Heart left ventricle (tissue), 13 donors: ENCODE results near the gene KRTAP2-3.
"Not testable (repeated sequence)": the region's sequence is repeated elsewhere in the genome, so short reads cannot be mapped to it uniquely, and the experiment has no call there.

Experiments used
- POLR2A ChIP-seq, 2 donors: fragments of 450-650 bp; IDR thresholded peaks; one replicate each; pipeline ENCODE4 v1.6.1; 2017; ENCODE audit warnings: antibody characterized with exemption in 2 of 2, mild to moderate bottlenecking in 2 of 2, moderate library complexity in 2 of 2
- TF ChIP-seq, protein P1 (sequence below), 12 donors: fragments of 200-600 bp; sonication (generic) in 4 of 12; IDR thresholded peaks; one replicate each; pipeline versions ENCODE4 v1.5.0 to v1.8.0; 2018 to 2022; ENCODE audit warnings: antibody characterized with exemption in 12 of 12, mild to moderate bottlenecking in 5 of 12
- donor health status: ischemic (EF 13 %, LVEDD 7.1; RV severe dilation, severe dysfunction).
- donor health status: DM: no; HTN: yes; CAD: no.
- donor health status: DM: no; HTN: no; CAD: no.
- donor health status: ischemic (EF 25% LVEDD 6.9; RV normal size, moderate dysfunction).
- donor health status: ischemic (EF 25% LVEDD 5.7; RV mildly dilated, moderate dysfunction).
- donor health status: ischemic (EF 35%, LVEDD 5.7; RV mildly dilated, moderate dysfunction).
- donor health status: nonischemic (EF 11% LVEDD 7.7; RV severe dilation, severe dysfunction).
- donor health status: DM: yes; HTN: yes; CAD: no.
- donor health status: PGD.
- donor health status: ischemic (EF 29% LVEDD 5.4; RV normal size, mild dysfunction).
- donor health status: nonischemic (EF 23%, LVEDD 6.1; RV moderate dilation, normal function).

DNA sequence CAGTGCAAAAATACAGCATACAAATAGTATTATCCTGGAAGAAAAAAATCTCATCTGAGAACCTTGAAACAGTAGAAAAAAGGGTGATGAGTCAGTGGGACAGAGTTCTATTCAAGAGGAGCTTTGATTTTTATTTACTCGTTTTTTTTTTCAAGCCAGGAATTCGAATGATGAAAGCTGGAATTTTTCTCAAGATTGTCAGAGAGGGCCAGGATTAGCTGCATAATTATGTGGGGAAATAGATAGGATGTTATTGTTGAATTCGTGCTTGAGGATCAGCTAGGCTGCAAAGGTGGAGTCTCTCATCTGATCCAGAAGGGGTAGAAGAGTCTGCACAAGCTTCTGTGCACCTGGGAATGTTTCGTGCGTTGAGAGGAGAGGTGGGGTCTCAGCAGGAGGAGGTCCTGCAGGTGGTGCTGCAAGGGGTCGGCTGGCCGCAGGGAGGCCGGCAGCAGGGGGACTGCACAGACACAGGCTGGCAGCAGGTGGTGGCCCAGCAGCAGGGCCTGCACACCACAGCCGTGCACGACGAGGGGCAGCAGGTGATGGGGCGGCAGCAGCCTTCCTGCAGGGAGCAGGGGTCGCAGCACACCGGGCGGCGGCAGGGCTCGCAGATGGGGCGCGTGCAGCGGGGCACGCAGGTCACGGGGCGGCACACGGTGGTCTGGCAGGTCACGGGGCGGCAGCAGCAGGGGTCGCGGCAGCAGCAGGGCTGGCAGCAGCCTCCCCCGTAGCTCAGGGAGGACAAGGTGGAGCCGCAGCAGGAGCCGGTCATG lies 450 bp downstream of the KRTAP2-3 start:
- TF ChIP-seq, protein P1, sequence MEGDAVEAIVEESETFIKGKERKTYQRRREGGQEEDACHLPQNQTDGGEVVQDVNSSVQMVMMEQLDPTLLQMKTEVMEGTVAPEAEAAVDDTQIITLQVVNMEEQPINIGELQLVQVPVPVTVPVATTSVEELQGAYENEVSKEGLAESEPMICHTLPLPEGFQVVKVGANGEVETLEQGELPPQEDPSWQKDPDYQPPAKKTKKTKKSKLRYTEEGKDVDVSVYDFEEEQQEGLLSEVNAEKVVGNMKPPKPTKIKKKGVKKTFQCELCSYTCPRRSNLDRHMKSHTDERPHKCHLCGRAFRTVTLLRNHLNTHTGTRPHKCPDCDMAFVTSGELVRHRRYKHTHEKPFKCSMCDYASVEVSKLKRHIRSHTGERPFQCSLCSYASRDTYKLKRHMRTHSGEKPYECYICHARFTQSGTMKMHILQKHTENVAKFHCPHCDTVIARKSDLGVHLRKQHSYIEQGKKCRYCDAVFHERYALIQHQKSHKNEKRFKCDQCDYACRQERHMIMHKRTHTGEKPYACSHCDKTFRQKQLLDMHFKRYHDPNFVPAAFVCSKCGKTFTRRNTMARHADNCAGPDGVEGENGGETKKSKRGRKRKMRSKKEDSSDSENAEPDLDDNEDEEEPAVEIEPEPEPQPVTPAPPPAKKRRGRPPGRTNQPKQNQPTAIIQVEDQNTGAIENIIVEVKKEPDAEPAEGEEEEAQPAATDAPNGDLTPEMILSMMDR (IDR thresholded peaks at IDR 0.05), result not testable (repeated sequence)
- TF ChIP-seq POLR2A (IDR thresholded peaks at IDR 0.05), result not testable (repeated sequence)
